ENCODE measurements around the gene NTN5. TPM values are rescaled to one million over a fixed set of nuclear protein-coding genes. Genes with fewer than 3 reads are reported as not detected.
A peak's percentile ranks its signal among the peaks of the same experiment; 100 is the strongest.

Gene NTN5
- total and polyA plus RNA-seq, 9 of the 15 experiments (the other 6 are each of a cell fraction or from before 2014, with no cell fraction given), result not detected

DNA sequence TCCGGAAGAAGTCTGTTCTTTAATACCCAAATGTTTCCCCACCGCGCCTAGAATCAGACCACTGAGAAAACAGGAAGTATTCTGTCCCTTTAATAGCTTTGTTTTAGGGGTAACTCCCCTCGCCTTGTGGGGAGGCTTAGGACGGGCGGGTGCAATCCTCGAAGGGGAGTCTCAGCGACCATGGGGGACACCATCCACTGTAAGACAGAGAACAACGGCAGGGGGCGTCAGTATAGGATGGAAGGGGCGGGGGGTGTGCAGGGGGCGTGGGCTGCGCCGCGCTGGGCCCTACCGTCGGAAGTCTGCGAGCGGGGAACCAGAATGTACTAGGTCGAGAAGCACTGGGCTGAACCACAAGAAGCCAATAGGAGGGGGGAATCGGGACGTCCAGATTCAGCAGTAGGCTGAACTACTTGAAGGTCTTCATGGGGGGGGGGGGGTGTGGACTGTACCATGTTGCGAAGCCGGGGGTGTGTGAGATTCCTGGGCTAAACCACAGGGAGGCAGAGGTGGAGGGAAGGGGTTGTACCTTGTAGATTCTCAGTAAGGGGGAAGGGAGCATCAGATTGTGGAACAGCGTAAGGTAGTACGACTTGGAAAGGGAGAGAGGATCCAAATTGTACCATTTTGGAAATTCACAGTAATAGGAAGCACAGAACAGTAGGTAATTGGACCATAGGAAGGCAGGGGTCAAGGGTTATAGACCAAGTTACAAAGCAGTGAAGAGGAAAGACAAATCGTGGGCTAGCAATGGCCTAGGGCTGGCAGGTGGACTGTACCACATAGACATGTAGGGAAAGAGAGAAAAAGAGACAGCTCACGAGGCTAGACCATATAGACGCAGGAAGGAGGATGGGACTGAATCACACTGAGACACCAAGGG, 34.6 kb downstream of the NTN5 start (continued):
- TF ChIP-seq, protein P1, sequence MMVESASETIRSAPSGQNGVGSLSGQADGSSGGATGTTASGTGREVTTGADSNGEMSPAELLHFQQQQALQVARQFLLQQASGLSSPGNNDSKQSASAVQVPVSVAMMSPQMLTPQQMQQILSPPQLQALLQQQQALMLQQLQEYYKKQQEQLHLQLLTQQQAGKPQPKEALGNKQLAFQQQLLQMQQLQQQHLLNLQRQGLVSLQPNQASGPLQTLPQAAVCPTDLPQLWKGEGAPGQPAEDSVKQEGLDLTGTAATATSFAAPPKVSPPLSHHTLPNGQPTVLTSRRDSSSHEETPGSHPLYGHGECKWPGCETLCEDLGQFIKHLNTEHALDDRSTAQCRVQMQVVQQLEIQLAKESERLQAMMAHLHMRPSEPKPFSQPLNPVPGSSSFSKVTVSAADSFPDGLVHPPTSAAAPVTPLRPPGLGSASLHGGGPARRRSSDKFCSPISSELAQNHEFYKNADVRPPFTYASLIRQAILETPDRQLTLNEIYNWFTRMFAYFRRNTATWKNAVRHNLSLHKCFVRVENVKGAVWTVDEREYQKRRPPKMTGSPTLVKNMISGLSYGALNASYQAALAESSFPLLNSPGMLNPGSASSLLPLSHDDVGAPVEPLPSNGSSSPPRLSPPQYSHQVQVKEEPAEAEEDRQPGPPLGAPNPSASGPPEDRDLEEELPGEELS (CRISPR knock-in tag; IDR thresholded peaks at IDR 0.05; ENCODE audit: borderline replicate concordance), result no peak
- TF ChIP-seq, protein P2, sequence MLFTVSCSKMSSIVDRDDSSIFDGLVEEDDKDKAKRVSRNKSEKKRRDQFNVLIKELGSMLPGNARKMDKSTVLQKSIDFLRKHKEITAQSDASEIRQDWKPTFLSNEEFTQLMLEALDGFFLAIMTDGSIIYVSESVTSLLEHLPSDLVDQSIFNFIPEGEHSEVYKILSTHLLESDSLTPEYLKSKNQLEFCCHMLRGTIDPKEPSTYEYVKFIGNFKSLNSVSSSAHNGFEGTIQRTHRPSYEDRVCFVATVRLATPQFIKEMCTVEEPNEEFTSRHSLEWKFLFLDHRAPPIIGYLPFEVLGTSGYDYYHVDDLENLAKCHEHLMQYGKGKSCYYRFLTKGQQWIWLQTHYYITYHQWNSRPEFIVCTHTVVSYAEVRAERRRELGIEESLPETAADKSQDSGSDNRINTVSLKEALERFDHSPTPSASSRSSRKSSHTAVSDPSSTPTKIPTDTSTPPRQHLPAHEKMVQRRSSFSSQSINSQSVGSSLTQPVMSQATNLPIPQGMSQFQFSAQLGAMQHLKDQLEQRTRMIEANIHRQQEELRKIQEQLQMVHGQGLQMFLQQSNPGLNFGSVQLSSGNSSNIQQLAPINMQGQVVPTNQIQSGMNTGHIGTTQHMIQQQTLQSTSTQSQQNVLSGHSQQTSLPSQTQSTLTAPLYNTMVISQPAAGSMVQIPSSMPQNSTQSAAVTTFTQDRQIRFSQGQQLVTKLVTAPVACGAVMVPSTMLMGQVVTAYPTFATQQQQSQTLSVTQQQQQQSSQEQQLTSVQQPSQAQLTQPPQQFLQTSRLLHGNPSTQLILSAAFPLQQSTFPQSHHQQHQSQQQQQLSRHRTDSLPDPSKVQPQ (CRISPR knock-in tag; IDR thresholded peaks at IDR 0.05; ENCODE audit: borderline replicate concordance), result peak; percentile 4; the same call in 1 of the 2 replicates
- TF ChIP-seq ELF1 (tag; IDR thresholded peaks at IDR 0.05) (peak; percentile 84), CC2D1A (IDR thresholded peaks at IDR 0.05) (no peak; the same call in 1 of the 2 replicates), MBD2 (IDR thresholded peaks at IDR 0.05; ENCODE audit: borderline replicate concordance, low read depth) (peak; percentile 96), BHLHE40 (IDR thresholded peaks at IDR 0.05; ENCODE audit: low read length) (peak; percentile 92), NBN (IDR thresholded peaks at IDR 0.05; ENCODE audit: low read depth) (peak; percentile 80), DNMT1 (IDR thresholded peaks at IDR 0.05) (peak; percentile 74; the same call in 1 of the 2 replicates), TEAD4 (IDR thresholded peaks at IDR 0.05; ENCODE audit: low read length) (peak; percentile 39; the same call in 1 of the 2 replicates), TEAD4 (CRISPR knock-in tag; IDR thresholded peaks at IDR 0.05; ENCODE audit: borderline replicate concordance) (no peak), ZNF175 (CRISPR knock-in tag; IDR thresholded peaks at IDR 0.05; ENCODE audit: low read depth) (peak; percentile 66; the same call in 1 of the 2 replicates), MED1 (CRISPR knock-in tag; IDR thresholded peaks at IDR 0.05; ENCODE audit: borderline replicate concordance) (no peak), TAF1 (IDR thresholded peaks at IDR 0.05; ENCODE audit: control insufficient read depth, extremely low read depth, insufficient read depth, low read length, severe bottlenecking) (no peak), TBL1XR1 (IDR thresholded peaks at IDR 0.05; ENCODE audit: low read length in 2 of 2) (peak in 1 of 2 experiments; percentile 7; a peak in 1 of 4 replicates), ZNF384 (IDR thresholded peaks at IDR 0.05; ENCODE audit: low read depth, low read length) (0 out of 2 replicates have a peak, but pooled peaks have one; percentile 24)
- TF ChIP-seq, protein P3, sequence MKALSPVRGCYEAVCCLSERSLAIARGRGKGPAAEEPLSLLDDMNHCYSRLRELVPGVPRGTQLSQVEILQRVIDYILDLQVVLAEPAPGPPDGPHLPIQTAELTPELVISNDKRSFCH (CRISPR knock-in tag; IDR thresholded peaks at IDR 0.05), result no peak
- TF ChIP-seq, protein P3 (tag; IDR thresholded peaks at IDR 0.05), result peak; percentile 33; the same call in 1 of the 2 replicates
- TF ChIP-seq, protein P4, sequence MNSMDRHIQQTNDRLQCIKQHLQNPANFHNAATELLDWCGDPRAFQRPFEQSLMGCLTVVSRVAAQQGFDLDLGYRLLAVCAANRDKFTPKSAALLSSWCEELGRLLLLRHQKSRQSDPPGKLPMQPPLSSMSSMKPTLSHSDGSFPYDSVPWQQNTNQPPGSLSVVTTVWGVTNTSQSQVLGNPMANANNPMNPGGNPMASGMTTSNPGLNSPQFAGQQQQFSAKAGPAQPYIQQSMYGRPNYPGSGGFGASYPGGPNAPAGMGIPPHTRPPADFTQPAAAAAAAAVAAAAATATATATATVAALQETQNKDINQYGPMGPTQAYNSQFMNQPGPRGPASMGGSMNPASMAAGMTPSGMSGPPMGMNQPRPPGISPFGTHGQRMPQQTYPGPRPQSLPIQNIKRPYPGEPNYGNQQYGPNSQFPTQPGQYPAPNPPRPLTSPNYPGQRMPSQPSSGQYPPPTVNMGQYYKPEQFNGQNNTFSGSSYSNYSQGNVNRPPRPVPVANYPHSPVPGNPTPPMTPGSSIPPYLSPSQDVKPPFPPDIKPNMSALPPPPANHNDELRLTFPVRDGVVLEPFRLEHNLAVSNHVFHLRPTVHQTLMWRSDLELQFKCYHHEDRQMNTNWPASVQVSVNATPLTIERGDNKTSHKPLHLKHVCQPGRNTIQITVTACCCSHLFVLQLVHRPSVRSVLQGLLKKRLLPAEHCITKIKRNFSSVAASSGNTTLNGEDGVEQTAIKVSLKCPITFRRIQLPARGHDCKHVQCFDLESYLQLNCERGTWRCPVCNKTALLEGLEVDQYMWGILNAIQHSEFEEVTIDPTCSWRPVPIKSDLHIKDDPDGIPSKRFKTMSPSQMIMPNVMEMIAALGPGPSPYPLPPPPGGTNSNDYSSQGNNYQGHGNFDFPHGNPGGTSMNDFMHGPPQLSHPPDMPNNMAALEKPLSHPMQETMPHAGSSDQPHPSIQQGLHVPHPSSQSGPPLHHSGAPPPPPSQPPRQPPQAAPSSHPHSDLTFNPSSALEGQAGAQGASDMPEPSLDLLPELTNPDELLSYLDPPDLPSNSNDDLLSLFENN (IDR thresholded peaks at IDR 0.05; ENCODE audit: low read depth in 2 of 2, low read length in 2 of 2), result 0 out of 4 replicates have a peak, but pooled peaks of 1 of the 2 experiments have one; percentile 6
